ENCODE results near the gene AKR1B15. TPM values are rescaled to one million over a fixed set of nuclear protein-coding genes. Genes with fewer than 3 reads are reported as not detected.

Gene AKR1B15
- total RNA-seq, 2 donors from 2014 or later = 0.52 TPM; not detected in 1

- no peak overlapping the region for H3K4me3 ChIP-seq
- no peak for TF ChIP-seq POLR2A (IDR thresholded peaks at IDR 0.05)
- no peak for TF ChIP-seq CTCF (IDR thresholded peaks at IDR 0.05)
- H3K9me3 ChIP-seq = no peaks in the 10 kb centered on the region
- DNase-seq = no peak
- no peaks in the 10 kb centered on the region for H3K27me3 ChIP-seq
- H3K36me3 ChIP-seq (replicated peaks in 1 of 2; ENCODE audit: insufficient read depth in 1 of 2, low read depth in 2 of 2) = no peaks in the 10 kb centered on the region
- H3K4me1 ChIP-seq = no peaks in the 10 kb centered on the region
- intact Hi-C loops (cut with DNase I) = no loop called here
- H3K27ac ChIP-seq = no peak overlapping the region
- ATAC-seq = no peak
Measured at GRCh38 chr7:134629445-134629844, 80.5 kb downstream of the AKR1B15 start.

Other genes starting within 250 kb of the AKR1B15 start
- 10 to 100 TPM in 1 of 2 donors, 1 to 10 TPM in 1; 4.9 to 11.5 TPM for gene SLC35B4, start 232.2 kb upstream of the AKR1B15 start, total RNA-seq
- 10 to 100 TPM; 12.9 to 27.5 TPM for gene AKR1B1, start 90.0 kb upstream of the AKR1B15 start, total RNA-seq
- gene AKR1B10, start 21.5 kb upstream of the AKR1B15 start, total RNA-seq = 10 to 100 TPM in 1 of 2 donors, 1 to 10 TPM in 1; 2.3 to 12.2 TPM
- gene BPGM, start 97.7 kb downstream of the AKR1B15 start, total RNA-seq = 1 to 10 TPM; 2.6 to 7.8 TPM
- 10 to 100 TPM; 57.0 to 72.6 TPM for gene CALD1, start 230.5 kb downstream of the AKR1B15 start, total RNA-seq